Fibroblast of the aortic adventitia (primary cell): ENCODE measurements around the gene ARMCX4. TPM values are rescaled to one million over a fixed set of nuclear protein-coding genes. Genes with fewer than 3 reads are reported as not detected.
A peak's percentile ranks its signal among the peaks of the same experiment; 100 is the strongest.

ENCODE experiments used
- DNase-seq: peaks from one replicate; pipeline ENCODE4 v3.0.0-alpha.2; 2010; ENCODE audit warnings: low read depth
- H3K4me3 ChIP-seq: 2 replicates; pipeline ENCODE4 v1.5.1; 2011; ENCODE audit warnings: low read depth, mild to moderate bottlenecking, control low read depth, low read length, moderate library complexity
- CTCF ChIP-seq: IDR thresholded peaks from 2 replicates; pipeline ENCODE4 v1.5.1; 2011; ENCODE audit warnings: mild to moderate bottlenecking, low read length, control low read depth, inconsistent platforms; ENCODE audit not compliant: insufficient read depth
- total RNA-seq: library from RNA; depleted of rRNA; stranded (reverse); fragments of >200 nt; gene quantifications from 2 replicates; pipeline ENCODE4 v1.2.3, GENCODE V29; 2012; ENCODE audit warnings: low replicate concordance

The ARMCX4 gene
- total RNA-seq: 4.0 and 25.4 TPM in 2 replicates

GRCh38 chrX:101485212-101485949, at the start of gene ARMCX4:
TSS of gene ARMCX4 (plus strand) at chrX:101485456. CDS start at chrX:101488590, 3,134 bp downstream.
- DNase-seq: peak; percentile 39
- no peak for TF ChIP-seq CTCF
- peak within 1 kb of the TSS; percentile 67 for H3K4me3 ChIP-seq

GRCh38 chrX:101442085-101442484, 43.2 kb upstream of the ARMCX4 start:
- TF ChIP-seq CTCF: no peak
- H3K4me3 ChIP-seq: no peak overlapping the region
- no peak for DNase-seq

GRCh38 chrX:101449279-101449678, 36.0 kb upstream of the ARMCX4 start:
- no peak overlapping the region for H3K4me3 ChIP-seq
- DNase-seq: no peak
- no peak for TF ChIP-seq CTCF

GRCh38 chrX:101450085-101450484, 35.2 kb upstream of the ARMCX4 start:
- no peak overlapping the region for H3K4me3 ChIP-seq
- DNase-seq: no peak
- no peak for TF ChIP-seq CTCF

GRCh38 chrX:101450961-101451360, 34.3 kb upstream of the ARMCX4 start:
- no peak overlapping the region for H3K4me3 ChIP-seq
- DNase-seq: peak; percentile 60
- TF ChIP-seq CTCF: no peak

GRCh38 chrX:101452056-101452455, 33.2 kb upstream of the ARMCX4 start:
- H3K4me3 ChIP-seq: no peak overlapping the region
- no peak for DNase-seq
- no peak for TF ChIP-seq CTCF

GRCh38 chrX:101460669-101461068, 24.6 kb upstream of the ARMCX4 start:
- H3K4me3 ChIP-seq: no peak overlapping the region
- DNase-seq: no peak
- TF ChIP-seq CTCF: no peak
